H9 (cell line): ENCODE results near the gene ACVR2B. TPM values are rescaled to one million over a fixed set of nuclear protein-coding genes. Genes with fewer than 3 reads are reported as not detected.

Experiments used
- DNase-seq: peaks from one replicate; pipeline ENCODE4 v3.0.0-alpha.2; 2017
- H2AFZ ChIP-seq: one replicate; pipeline ENCODE4 v1.6.1; 2013; ENCODE audit warnings: mild to moderate bottlenecking, low read length, control low read depth, moderate library complexity
- H2AK5ac ChIP-seq: 2 replicates; pipeline ENCODE4 v1.6.1; 2013; ENCODE audit warnings: low read length, control low read depth, mixed read lengths; ENCODE audit not compliant: insufficient read length
- H2BK120ac ChIP-seq: one replicate; pipeline ENCODE4 v1.6.1; 2013; ENCODE audit warnings: low read depth, mild to moderate bottlenecking, low read length, control low read depth, inconsistent platforms; ENCODE audit not compliant: poor library complexity, severe bottlenecking
- H2BK12ac ChIP-seq: 2 replicates; pipeline ENCODE4 v1.6.1; 2013; ENCODE audit warnings: low read length, control low read depth, mixed read lengths, low read depth; ENCODE audit not compliant: insufficient read length
- H2BK15ac ChIP-seq: 2 replicates; pipeline ENCODE4 v1.6.1; 2013; ENCODE audit warnings: low read depth, low read length, control low read depth
- H2BK20ac ChIP-seq: one replicate; pipeline ENCODE4 v1.6.1; 2013; ENCODE audit warnings: low read depth, mild to moderate bottlenecking, low read length, control low read depth, inconsistent platforms; ENCODE audit not compliant: poor library complexity, severe bottlenecking
- H2BK5ac ChIP-seq: 2 replicates; pipeline ENCODE4 v1.6.1; 2013; ENCODE audit warnings: low read length, control low read depth, mixed read lengths; ENCODE audit not compliant: insufficient read length
- H3K14ac ChIP-seq: 2 replicates; pipeline ENCODE4 v1.6.1; 2013; ENCODE audit warnings: low read length, control low read depth; ENCODE audit not compliant: insufficient read depth
- H3K18ac ChIP-seq: 2 replicates; pipeline ENCODE4 v1.6.1; 2013; ENCODE audit warnings: low read depth, mild to moderate bottlenecking, mixed read lengths, low read length, control low read depth; ENCODE audit not compliant: insufficient read length
- H3K23ac ChIP-seq: 2 replicates; pipeline ENCODE4 v1.6.1; 2013; ENCODE audit warnings: low read length, control low read depth, mixed read lengths, low read depth; ENCODE audit not compliant: insufficient read length
- H3K23me2 ChIP-seq: 2 replicates; pipeline ENCODE4 v1.6.1; 2013; ENCODE audit warnings: low read depth, mild to moderate bottlenecking, mixed read lengths, low read length, control low read depth; ENCODE audit not compliant: insufficient read length, poor library complexity, severe bottlenecking
- H3K27ac ChIP-seq: 2 replicates; pipeline ENCODE4 v1.5.1; 2013; ENCODE audit warnings: low read length, control low read depth, mixed read lengths, low read depth; ENCODE audit not compliant: insufficient read length
- H3K27me3 ChIP-seq: 2 replicates; pipeline ENCODE4 v1.6.1; 2013; ENCODE audit warnings: low read length, control low read depth, inconsistent platforms; ENCODE audit not compliant: insufficient read depth
- H3K4ac ChIP-seq: 2 replicates; pipeline ENCODE4 v1.6.1; 2013; ENCODE audit warnings: low read depth, mild to moderate bottlenecking, control low read depth, inconsistent platforms, low read length, moderate library complexity
- H3K4me1 ChIP-seq: 2 replicates; pipeline ENCODE4 v1.6.1; 2013; ENCODE audit warnings: low read length, control low read depth, inconsistent platforms; ENCODE audit not compliant: insufficient read depth
- H3K4me2 ChIP-seq: 2 replicates; pipeline ENCODE4 v1.6.1; 2013; ENCODE audit warnings: low read length, control low read depth, mixed read lengths; ENCODE audit not compliant: insufficient read length, insufficient read depth
- H3K56ac ChIP-seq: 2 replicates; pipeline ENCODE4 v1.6.1; 2013; ENCODE audit warnings: low read depth, mild to moderate bottlenecking, mixed read lengths, low read length, control low read depth; ENCODE audit not compliant: insufficient read length
- H3K79me1 ChIP-seq: 2 replicates; pipeline ENCODE4 v1.6.1; 2013; ENCODE audit warnings: low read depth, mild to moderate bottlenecking, moderate library complexity, low read length, control low read depth, inconsistent platforms; ENCODE audit not compliant: insufficient read depth, poor library complexity, severe bottlenecking
- H3K79me2 ChIP-seq: 2 replicates; pipeline ENCODE4 v1.6.1; 2013; ENCODE audit warnings: low read length, control low read depth, inconsistent platforms; ENCODE audit not compliant: insufficient read depth
- H3K9ac ChIP-seq: 2 replicates; pipeline ENCODE4 v1.6.1; 2013; ENCODE audit warnings: low read length, control low read depth, mixed read lengths; ENCODE audit not compliant: insufficient read length; ENCODE audit errors: extremely low read depth
- H3K9me3 ChIP-seq: one replicate; pipeline ENCODE4 v1.6.1; 2013; ENCODE audit warnings: low read depth, low read length, inconsistent platforms; ENCODE audit not compliant: control insufficient read depth
- H3T11ph ChIP-seq: one replicate; pipeline ENCODE4 v1.6.1; 2013; ENCODE audit warnings: mild to moderate bottlenecking, low read length, control low read depth, inconsistent platforms
- H4K20me1 ChIP-seq: one replicate; pipeline ENCODE4 v1.6.1; 2013; ENCODE audit not compliant: control insufficient read depth, insufficient read length, insufficient read depth
- H4K5ac ChIP-seq: 2 replicates; pipeline ENCODE4 v1.6.1; 2013; ENCODE audit warnings: low read depth, mild to moderate bottlenecking, mixed read lengths, low read length, control low read depth; ENCODE audit not compliant: insufficient read length
- H4K8ac ChIP-seq: replicated peaks from 2 replicates; pipeline ENCODE4 v1.6.1; 2013; ENCODE audit warnings: low read length, control low read depth, mixed read lengths, low read depth; ENCODE audit not compliant: insufficient read length
- H4K91ac ChIP-seq: 2 replicates; pipeline ENCODE4 v1.6.1; 2013; ENCODE audit warnings: low read depth, mild to moderate bottlenecking, moderate library complexity, mixed read lengths, low read length, control low read depth; ENCODE audit not compliant: insufficient read length
- H3K27ac Mint-ChIP-seq, 3 experiments: 2 replicates in 2 of 3; 3 replicates in 1 of 3; pipeline ENCODE4 v1.8.0; 2020 to 2021; ENCODE audit warnings: mixed read lengths in 3 of 3, mild to moderate bottlenecking in 1 of 3, moderate library complexity in 1 of 3
- H3K27me3 Mint-ChIP-seq: 2 replicates; pipeline ENCODE4 v1.8.0; 2021; ENCODE audit warnings: low read depth, mild to moderate bottlenecking, moderate library complexity, mixed read lengths
- H3K36me3 Mint-ChIP-seq, 3 experiments: 2 replicates in 2 of 3; 3 replicates in 1 of 3; pipeline ENCODE4 v1.8.0; 2020 to 2021; ENCODE audit warnings: low read depth in 3 of 3, mixed read lengths in 3 of 3; ENCODE audit not compliant: insufficient read depth in 1 of 3
- H3K4me1 Mint-ChIP-seq, 2 experiments: 2 replicates each; pipeline ENCODE4 v1.8.0; 2020; ENCODE audit warnings: mixed read lengths in 2 of 2
- H3K4me3 Mint-ChIP-seq, 2 experiments: 2 replicates in 1 of 2; 3 replicates in 1 of 2; pipeline ENCODE4 v1.8.0; 2020 to 2021; ENCODE audit warnings: mild to moderate bottlenecking in 2 of 2, mixed read lengths in 2 of 2, moderate library complexity in 1 of 2
- H3K9me3 Mint-ChIP-seq, 2 experiments: 2 replicates in 1 of 2; 3 replicates in 1 of 2; pipeline ENCODE4 v1.8.0; 2020; ENCODE audit warnings: mild to moderate bottlenecking in 2 of 2, mixed read lengths in 2 of 2, moderate library complexity in 1 of 2
- WGBS: extraction: QIAGEN DNeasy Blood & Tissue Kit; methylation state at CpG from one replicate; pipeline ENCODE4 v1.1.7; 2013; ENCODE audit warnings: missing lambda C conversion rate, low lambda C conversion rate, mixed read lengths; ENCODE audit not compliant: insufficient read length; ENCODE audit errors: extremely low coverage; 5-methylcytosine and 5-hydroxymethylcytosine counted together
- total RNA-seq: library from RNA; stranded (reverse); gene quantifications from 2 replicates; pipeline ENCODE4 v1.2.1, GENCODE V29; 2021
- TF ChIP-seq, protein P1 (sequence below): fragments of 200-600 bp; sonication (generic); conservative IDR thresholded peaks from 3 replicates; pipeline ENCODE4 v1.8.0; 2021; ENCODE audit warnings: antibody characterized with exemption, mild to moderate bottlenecking

ACVR2B gene
- total RNA-seq, 1 experiment from 2014 or later = 105 TPM

DNA sequence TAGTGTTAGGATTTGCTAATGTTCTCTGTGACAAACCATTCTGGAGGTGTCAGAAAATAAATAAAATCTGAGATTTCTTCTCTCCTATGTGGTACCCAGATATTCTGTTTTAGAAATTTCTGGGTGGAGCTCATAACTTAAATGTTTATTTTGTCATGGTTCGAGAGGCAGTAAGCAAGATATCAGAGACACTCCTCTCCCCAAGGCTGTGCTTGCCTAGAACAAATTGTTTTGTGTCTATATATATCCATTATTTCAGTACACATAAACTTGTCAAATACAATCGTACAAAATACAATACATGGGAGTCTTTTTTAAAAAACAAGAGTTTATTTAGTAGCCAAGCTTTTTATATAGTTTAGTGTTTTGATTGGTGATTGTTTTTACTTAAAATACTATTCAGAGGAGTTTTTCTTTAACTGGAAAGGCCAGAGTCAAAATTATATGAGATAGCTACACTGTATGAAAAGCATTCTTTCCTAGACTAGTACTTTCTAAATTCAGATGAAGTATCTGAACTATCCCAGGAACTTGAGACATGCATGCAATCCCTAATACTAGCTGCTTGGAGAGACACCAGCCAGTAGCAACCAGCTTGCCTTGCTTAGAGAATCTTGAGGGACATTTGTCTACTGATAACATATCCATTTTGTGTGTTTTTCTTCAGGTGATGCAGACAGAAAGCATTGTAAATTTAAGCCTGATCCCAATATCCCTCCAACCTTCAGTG is 47.2 kb downstream of the ACVR2B start:
- H4K8ac ChIP-seq = no peak overlapping the region
- no peak for DNase-seq
- Mint-ChIP-seq H3K27ac (no peak overlapping the region), H3K36me3 (peaks cover 11 to 41% (median 18%) of the 10 kb centered on the region in 3 experiments; a peak in 5 of 7 replicates), H3K4me1 (peaks cover 7% of the 10 kb centered on the region in 2 experiments), H3K4me3 (no peak overlapping the region), H3K27me3 (no peaks in the 10 kb centered on the region), H3K9me3 (no peaks in the 10 kb centered on the region)
- H4K5ac ChIP-seq = no peak overlapping the region
- no peak overlapping the region for H2AK5ac ChIP-seq
- H3K9ac ChIP-seq = no peak overlapping the region
- H3K56ac ChIP-seq = no peak overlapping the region
- H3K23ac ChIP-seq = no peak overlapping the region
- H3K79me2 ChIP-seq = no peaks in the 10 kb centered on the region
- H3K27ac ChIP-seq = no peak overlapping the region
- no peaks in the 10 kb centered on the region for H3K4me1 ChIP-seq
- no peak overlapping the region for H3K18ac ChIP-seq
- H3K4ac ChIP-seq = no peak overlapping the region
- H3K4me2 ChIP-seq = no peak overlapping the region
- TF ChIP-seq, protein P1, sequence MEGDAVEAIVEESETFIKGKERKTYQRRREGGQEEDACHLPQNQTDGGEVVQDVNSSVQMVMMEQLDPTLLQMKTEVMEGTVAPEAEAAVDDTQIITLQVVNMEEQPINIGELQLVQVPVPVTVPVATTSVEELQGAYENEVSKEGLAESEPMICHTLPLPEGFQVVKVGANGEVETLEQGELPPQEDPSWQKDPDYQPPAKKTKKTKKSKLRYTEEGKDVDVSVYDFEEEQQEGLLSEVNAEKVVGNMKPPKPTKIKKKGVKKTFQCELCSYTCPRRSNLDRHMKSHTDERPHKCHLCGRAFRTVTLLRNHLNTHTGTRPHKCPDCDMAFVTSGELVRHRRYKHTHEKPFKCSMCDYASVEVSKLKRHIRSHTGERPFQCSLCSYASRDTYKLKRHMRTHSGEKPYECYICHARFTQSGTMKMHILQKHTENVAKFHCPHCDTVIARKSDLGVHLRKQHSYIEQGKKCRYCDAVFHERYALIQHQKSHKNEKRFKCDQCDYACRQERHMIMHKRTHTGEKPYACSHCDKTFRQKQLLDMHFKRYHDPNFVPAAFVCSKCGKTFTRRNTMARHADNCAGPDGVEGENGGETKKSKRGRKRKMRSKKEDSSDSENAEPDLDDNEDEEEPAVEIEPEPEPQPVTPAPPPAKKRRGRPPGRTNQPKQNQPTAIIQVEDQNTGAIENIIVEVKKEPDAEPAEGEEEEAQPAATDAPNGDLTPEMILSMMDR = no peak
- H3T11ph ChIP-seq = no peak overlapping the region
- H4K91ac ChIP-seq = no peak overlapping the region
- no peaks in the 10 kb centered on the region for H3K27me3 ChIP-seq
- peaks cover 4% of the 10 kb centered on the region for H3K23me2 ChIP-seq
- no peak overlapping the region for H2AFZ ChIP-seq
- WGBS = no CpG with 5 or more reads among the region's 2 CpGs
- no peak overlapping the region for H2BK20ac ChIP-seq
- H3K79me1 ChIP-seq = no peaks in the 10 kb centered on the region
- H2BK5ac ChIP-seq = no peak overlapping the region
- no peak overlapping the region for H2BK15ac ChIP-seq
- H2BK120ac ChIP-seq = no peak overlapping the region
- no peaks in the 10 kb centered on the region for H4K20me1 ChIP-seq
- no peaks in the 10 kb centered on the region for H3K9me3 ChIP-seq
- H2BK12ac ChIP-seq = no peak overlapping the region
- no peak overlapping the region for H3K14ac ChIP-seq
